Mucosa of rectum (tissue), 2 donors: ENCODE results near the gene ITPR2.

Source experiments
- H3K27ac ChIP-seq, 2 donors: one replicate each; pipeline ENCODE4 v1.7.0; 2013; ENCODE audit warnings: inconsistent platforms in 2 of 2, low read depth in 2 of 2, low read length in 2 of 2
- H3K27me3 ChIP-seq, 2 donors: one replicate each; pipeline ENCODE4 v1.7.0; 2013; ENCODE audit warnings: low read length in 2 of 2; ENCODE audit not compliant: control insufficient read depth in 2 of 2, insufficient read depth in 2 of 2
- H3K36me3 ChIP-seq, 2 donors: one replicate each; pipeline ENCODE4 v1.7.0; 2013; ENCODE audit warnings: low read length in 2 of 2; ENCODE audit not compliant: control insufficient read depth in 2 of 2, insufficient read depth in 2 of 2
- H3K4me1 ChIP-seq, 2 donors: one replicate each; pipeline ENCODE4 v1.7.0; 2013; ENCODE audit warnings: low read length in 2 of 2, mild to moderate bottlenecking in 1 of 2; ENCODE audit not compliant: control insufficient read depth in 2 of 2, insufficient read depth in 2 of 2
- H3K4me3 ChIP-seq, 2 donors: one replicate each; pipeline ENCODE4 v1.7.0; 2013; ENCODE audit warnings: low read length in 2 of 2
- H3K9ac ChIP-seq, 2 donors: one replicate each; pipeline ENCODE4 v1.7.0; 2013; ENCODE audit warnings: low read length in 2 of 2, low read depth in 1 of 2, mild to moderate bottlenecking in 1 of 2
- H3K9me3 ChIP-seq, 2 donors: one replicate each; pipeline ENCODE4 v1.7.0; 2013; ENCODE audit warnings: low read length in 2 of 2; ENCODE audit not compliant: control insufficient read depth in 2 of 2
- donor health status: healthy.
- donor health status: Normal muscosa, but diverticular disease.

ITPR2 gene

GRCh38 chr12:26832822-26833742 is at the start of gene ITPR2:
TSS of gene ITPR2 (minus strand) at chr12:26833194. CDS start at chr12:26832781, 413 bp downstream.
- H3K27me3 ChIP-seq = no peaks in the 10 kb centered on the region
- peak within 1 kb of the TSS; percentile 81 to 92 for H3K4me3 ChIP-seq
- H3K36me3 ChIP-seq = no peaks in the 10 kb centered on the region
- H3K9ac ChIP-seq = peak within 1 kb of the TSS; percentile 80 to 84
- H3K9me3 ChIP-seq = no peaks in the 10 kb centered on the region
- H3K27ac ChIP-seq = peak within 1 kb of the TSS; percentile 89 to 93
- H3K4me1 ChIP-seq = peaks cover 0 to 4% of the 10 kb centered on the region in 2 donors

- H3K4me1 ChIP-seq = peaks cover 4 to 13% of the 10 kb centered on the region in 2 donors
- H3K9ac ChIP-seq = no peak overlapping the region
- no peaks in the 10 kb centered on the region for H3K36me3 ChIP-seq
- H3K4me3 ChIP-seq = no peak overlapping the region
- no peaks in the 10 kb centered on the region for H3K27me3 ChIP-seq
- no peaks in the 10 kb centered on the region for H3K9me3 ChIP-seq
- H3K27ac ChIP-seq = no peak overlapping the region
Measured at GRCh38 chr12:26880625-26881024, 47.6 kb upstream of the ITPR2 start.

GRCh38 chr12:26878661-26879119 is 45.7 kb upstream of the ITPR2 start:
- H3K27ac ChIP-seq = no peak overlapping the region
- H3K4me1 ChIP-seq = peaks cover 0 to 11% of the 10 kb centered on the region in 2 donors
- no peak overlapping the region for H3K4me3 ChIP-seq
- no peak overlapping the region for H3K9ac ChIP-seq
- no peaks in the 10 kb centered on the region for H3K9me3 ChIP-seq
- no peaks in the 10 kb centered on the region for H3K27me3 ChIP-seq
- H3K36me3 ChIP-seq = no peaks in the 10 kb centered on the region

- Histone ChIP-seq H3K27me3 (no peaks in the 10 kb centered on the region), H3K36me3 (no peaks in the 10 kb centered on the region), H3K9ac (no peak overlapping the region), H3K4me1 (peaks cover 3 to 26% of the 10 kb centered on the region in 2 donors), H3K27ac (no peak overlapping the region), H3K9me3 (no peaks in the 10 kb centered on the region), H3K4me3 (no peak overlapping the region)
Measured at GRCh38 chr12:26874501-26875296, 41.7 kb upstream of the ITPR2 start.

- Histone ChIP-seq H3K4me3 (no peak overlapping the region), H3K9ac (no peak overlapping the region), H3K9me3 (no peaks in the 10 kb centered on the region), H3K4me1 (peaks cover 3 to 18% of the 10 kb centered on the region in 2 donors), H3K27ac (no peak overlapping the region), H3K36me3 (no peaks in the 10 kb centered on the region), H3K27me3 (no peaks in the 10 kb centered on the region)
Measured at GRCh38 chr12:26872625-26873024, 39.6 kb upstream of the ITPR2 start.

GRCh38 chr12:26871985-26872384 is 39.0 kb upstream of the ITPR2 start:
- Histone ChIP-seq H3K36me3 (no peaks in the 10 kb centered on the region), H3K4me1 (peaks cover 3 to 18% of the 10 kb centered on the region in 2 donors), H3K9ac (no peak overlapping the region), H3K27ac (no peak overlapping the region), H3K27me3 (no peaks in the 10 kb centered on the region), H3K9me3 (no peaks in the 10 kb centered on the region), H3K4me3 (no peak overlapping the region)

GRCh38 chr12:26870491-26871419 is 37.8 kb upstream of the ITPR2 start:
- Histone ChIP-seq H3K27me3 (no peaks in the 10 kb centered on the region), H3K4me1 (peaks cover 5 to 20% of the 10 kb centered on the region in 2 donors), H3K9ac (no peak overlapping the region), H3K36me3 (no peaks in the 10 kb centered on the region), H3K27ac (no peak overlapping the region), H3K4me3 (peak overlapping the region in 1 of 2 donors; percentile 20), H3K9me3 (no peaks in the 10 kb centered on the region)

- H3K36me3 ChIP-seq = no peaks in the 10 kb centered on the region
- H3K9ac ChIP-seq = no peak overlapping the region
- H3K4me3 ChIP-seq = no peak overlapping the region
- H3K27me3 ChIP-seq = no peaks in the 10 kb centered on the region
- H3K27ac ChIP-seq = no peak overlapping the region
- H3K9me3 ChIP-seq = no peaks in the 10 kb centered on the region
- peaks cover 5 to 20% of the 10 kb centered on the region in 2 donors for H3K4me1 ChIP-seq
Measured at GRCh38 chr12:26869908-26870459, 37.0 kb upstream of the ITPR2 start.

- Histone ChIP-seq H3K27me3 (no peaks in the 10 kb centered on the region), H3K9ac (no peak overlapping the region), H3K36me3 (no peaks in the 10 kb centered on the region), H3K4me1 (peaks cover 5 to 18% of the 10 kb centered on the region in 2 donors), H3K4me3 (no peak overlapping the region), H3K27ac (no peak overlapping the region), H3K9me3 (no peaks in the 10 kb centered on the region)
Measured at GRCh38 chr12:26869104-26869494, 36.1 kb upstream of the ITPR2 start.
